IMR-90 (cell line): ENCODE data around the gene TENT5A.

Experiments
- BHLHE40 ChIP-seq: fragments of 150-350 bp; IDR thresholded peaks from 2 replicates; pipeline ENCODE4 v1.6.1; 2016; ENCODE audit warnings: mild to moderate bottlenecking, low read depth, low read length
- NFE2L2 ChIP-seq: fragments of 150-350 bp; IDR thresholded peaks from 2 replicates; pipeline ENCODE4 v1.6.1; 2016; ENCODE audit warnings: low read depth, mild to moderate bottlenecking, low read length
- POLR2A ChIP-seq: IDR thresholded peaks from 2 replicates; pipeline ENCODE4 v1.6.1; 2012; ENCODE audit warnings: mild to moderate bottlenecking, low read depth, low read length
- RAD21 ChIP-seq: IDR thresholded peaks from 2 replicates; pipeline ENCODE4 v1.6.1; 2012; ENCODE audit warnings: low read length, improper control_type of control experiment
- RCOR1 ChIP-seq: IDR thresholded peaks from 2 replicates; pipeline ENCODE4 v1.6.1; 2012; ENCODE audit warnings: mild to moderate bottlenecking, low read length, improper control_type of control experiment; ENCODE audit not compliant: insufficient replicate concordance
- TF ChIP-seq, protein P1 (sequence below): fragments of 150-350 bp; IDR thresholded peaks from 2 replicates; pipeline ENCODE4 v1.6.1; 2017; ENCODE audit warnings: mild to moderate bottlenecking, antibody characterized with exemption, low read length, low read depth
- TF ChIP-seq, protein P2 (sequence below): conservative IDR thresholded peaks from 2 replicates; pipeline ENCODE4 v1.5.1; 2012; ENCODE audit warnings: mild to moderate bottlenecking, low read depth, low read length, improper control_type of control experiment
- TF ChIP-seq, protein P3 (sequence below): fragments of 150-350 bp; IDR thresholded peaks from 2 replicates; pipeline ENCODE4 v1.6.1; 2016; ENCODE audit warnings: low read depth, mild to moderate bottlenecking, low read length, moderate library complexity, borderline replicate concordance

DNA sequence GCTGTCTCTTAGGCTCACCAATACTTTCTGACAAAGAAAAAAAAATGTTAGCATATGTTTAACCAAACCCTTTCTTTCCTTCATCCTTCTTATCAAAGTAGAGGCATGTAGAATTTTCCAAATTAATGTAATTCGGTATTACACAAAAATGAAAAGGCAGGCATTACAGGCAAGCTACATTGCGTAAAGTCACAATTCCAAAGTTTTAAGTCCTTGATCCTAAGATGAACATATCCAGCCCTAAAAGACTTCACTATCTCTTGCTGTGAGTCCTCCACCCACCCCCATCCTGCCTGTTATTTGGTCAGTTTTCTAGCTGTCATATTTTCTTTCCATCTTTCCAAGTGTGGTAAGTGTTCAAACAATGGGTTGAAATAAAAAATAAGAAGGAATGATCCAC lies 12.1 kb upstream of the TENT5A start:
- no peak for TF ChIP-seq POLR2A
- TF ChIP-seq, protein P1, sequence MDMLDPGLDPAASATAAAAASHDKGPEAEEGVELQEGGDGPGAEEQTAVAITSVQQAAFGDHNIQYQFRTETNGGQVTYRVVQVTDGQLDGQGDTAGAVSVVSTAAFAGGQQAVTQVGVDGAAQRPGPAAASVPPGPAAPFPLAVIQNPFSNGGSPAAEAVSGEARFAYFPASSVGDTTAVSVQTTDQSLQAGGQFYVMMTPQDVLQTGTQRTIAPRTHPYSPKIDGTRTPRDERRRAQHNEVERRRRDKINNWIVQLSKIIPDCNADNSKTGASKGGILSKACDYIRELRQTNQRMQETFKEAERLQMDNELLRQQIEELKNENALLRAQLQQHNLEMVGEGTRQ = no peak
- no peak for TF ChIP-seq BHLHE40
- TF ChIP-seq, protein P2, sequence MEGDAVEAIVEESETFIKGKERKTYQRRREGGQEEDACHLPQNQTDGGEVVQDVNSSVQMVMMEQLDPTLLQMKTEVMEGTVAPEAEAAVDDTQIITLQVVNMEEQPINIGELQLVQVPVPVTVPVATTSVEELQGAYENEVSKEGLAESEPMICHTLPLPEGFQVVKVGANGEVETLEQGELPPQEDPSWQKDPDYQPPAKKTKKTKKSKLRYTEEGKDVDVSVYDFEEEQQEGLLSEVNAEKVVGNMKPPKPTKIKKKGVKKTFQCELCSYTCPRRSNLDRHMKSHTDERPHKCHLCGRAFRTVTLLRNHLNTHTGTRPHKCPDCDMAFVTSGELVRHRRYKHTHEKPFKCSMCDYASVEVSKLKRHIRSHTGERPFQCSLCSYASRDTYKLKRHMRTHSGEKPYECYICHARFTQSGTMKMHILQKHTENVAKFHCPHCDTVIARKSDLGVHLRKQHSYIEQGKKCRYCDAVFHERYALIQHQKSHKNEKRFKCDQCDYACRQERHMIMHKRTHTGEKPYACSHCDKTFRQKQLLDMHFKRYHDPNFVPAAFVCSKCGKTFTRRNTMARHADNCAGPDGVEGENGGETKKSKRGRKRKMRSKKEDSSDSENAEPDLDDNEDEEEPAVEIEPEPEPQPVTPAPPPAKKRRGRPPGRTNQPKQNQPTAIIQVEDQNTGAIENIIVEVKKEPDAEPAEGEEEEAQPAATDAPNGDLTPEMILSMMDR = no peak
- no peak for TF ChIP-seq RAD21
- no peak for TF ChIP-seq RCOR1
- no peak for TF ChIP-seq NFE2L2
- TF ChIP-seq, protein P3, sequence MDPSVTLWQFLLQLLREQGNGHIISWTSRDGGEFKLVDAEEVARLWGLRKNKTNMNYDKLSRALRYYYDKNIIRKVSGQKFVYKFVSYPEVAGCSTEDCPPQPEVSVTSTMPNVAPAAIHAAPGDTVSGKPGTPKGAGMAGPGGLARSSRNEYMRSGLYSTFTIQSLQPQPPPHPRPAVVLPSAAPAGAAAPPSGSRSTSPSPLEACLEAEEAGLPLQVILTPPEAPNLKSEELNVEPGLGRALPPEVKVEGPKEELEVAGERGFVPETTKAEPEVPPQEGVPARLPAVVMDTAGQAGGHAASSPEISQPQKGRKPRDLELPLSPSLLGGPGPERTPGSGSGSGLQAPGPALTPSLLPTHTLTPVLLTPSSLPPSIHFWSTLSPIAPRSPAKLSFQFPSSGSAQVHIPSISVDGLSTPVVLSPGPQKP = no peak
